ENCODE data around the gene OLFML2B. TPM values are rescaled to one million over a fixed set of nuclear protein-coding genes. Genes with fewer than 3 reads are reported as not detected.

The OLFML2B gene
- total RNA-seq, 3 donors from 2014 or later: 1.4 to 29.6 (median 5.0) TPM

GRCh38 chr1:161946071-161946987 is 77.3 kb downstream of the OLFML2B start:
- ATAC-seq (no peak), DNase-seq (no peak)
- Histone ChIP-seq H3K4me3 (no peak overlapping the region), H3K36me3 (ENCODE audit: low read depth) (no peaks in the 10 kb centered on the region), H3K4me1 (ENCODE audit: low read depth) (no peaks in the 10 kb centered on the region), H3K9me3 (no peaks in the 10 kb centered on the region)
- TF ChIP-seq, protein P1, sequence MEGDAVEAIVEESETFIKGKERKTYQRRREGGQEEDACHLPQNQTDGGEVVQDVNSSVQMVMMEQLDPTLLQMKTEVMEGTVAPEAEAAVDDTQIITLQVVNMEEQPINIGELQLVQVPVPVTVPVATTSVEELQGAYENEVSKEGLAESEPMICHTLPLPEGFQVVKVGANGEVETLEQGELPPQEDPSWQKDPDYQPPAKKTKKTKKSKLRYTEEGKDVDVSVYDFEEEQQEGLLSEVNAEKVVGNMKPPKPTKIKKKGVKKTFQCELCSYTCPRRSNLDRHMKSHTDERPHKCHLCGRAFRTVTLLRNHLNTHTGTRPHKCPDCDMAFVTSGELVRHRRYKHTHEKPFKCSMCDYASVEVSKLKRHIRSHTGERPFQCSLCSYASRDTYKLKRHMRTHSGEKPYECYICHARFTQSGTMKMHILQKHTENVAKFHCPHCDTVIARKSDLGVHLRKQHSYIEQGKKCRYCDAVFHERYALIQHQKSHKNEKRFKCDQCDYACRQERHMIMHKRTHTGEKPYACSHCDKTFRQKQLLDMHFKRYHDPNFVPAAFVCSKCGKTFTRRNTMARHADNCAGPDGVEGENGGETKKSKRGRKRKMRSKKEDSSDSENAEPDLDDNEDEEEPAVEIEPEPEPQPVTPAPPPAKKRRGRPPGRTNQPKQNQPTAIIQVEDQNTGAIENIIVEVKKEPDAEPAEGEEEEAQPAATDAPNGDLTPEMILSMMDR (IDR thresholded peaks at IDR 0.05): no peak
- intact Hi-C loops (cut with DNase I, micrococcal nuclease): no loop called here

GRCh38 chr1:161945306-161946060 is 78.2 kb downstream of the OLFML2B start:
- Histone ChIP-seq H3K4me1 (ENCODE audit: low read depth) (no peaks in the 10 kb centered on the region), H3K36me3 (ENCODE audit: low read depth) (no peaks in the 10 kb centered on the region), H3K9me3 (no peaks in the 10 kb centered on the region), H3K4me3 (no peak overlapping the region)
- intact Hi-C loops (cut with DNase I, micrococcal nuclease): no loop called here
- DNase-seq (no peak), ATAC-seq (no peak)
- TF ChIP-seq, protein P1 (IDR thresholded peaks at IDR 0.05): no peak

DNA sequence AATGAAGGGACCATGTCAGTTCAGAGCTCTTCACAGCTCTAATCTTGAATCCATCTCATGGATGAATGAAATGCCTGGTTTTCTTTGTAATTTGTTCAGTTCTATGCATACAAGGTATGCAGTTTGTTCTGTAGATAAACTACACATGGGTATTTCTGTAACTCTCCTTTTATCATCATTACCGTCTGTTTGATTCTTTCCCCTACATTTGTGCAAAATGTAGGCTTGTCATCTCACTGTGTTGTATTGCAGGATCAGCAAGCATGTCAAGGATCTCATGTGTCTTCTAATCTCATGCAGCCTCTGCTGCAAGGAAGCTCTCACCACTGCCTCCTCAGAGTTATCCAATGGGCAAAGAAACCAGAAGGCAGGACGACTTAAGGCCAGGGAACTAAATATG is 79.3 kb downstream of the OLFML2B start:
- DNase-seq: no peak
- TF ChIP-seq, protein P1 (IDR thresholded peaks at IDR 0.05): no peak
- no peak for ATAC-seq
- H3K4me1 ChIP-seq (ENCODE audit: low read depth): no peaks in the 10 kb centered on the region
- intact Hi-C loops (cut with DNase I, micrococcal nuclease): no loop called here
- no peaks in the 10 kb centered on the region for H3K9me3 ChIP-seq
- no peaks in the 10 kb centered on the region for H3K36me3 ChIP-seq (ENCODE audit: low read depth)
- no peak overlapping the region for H3K4me3 ChIP-seq

DNA sequence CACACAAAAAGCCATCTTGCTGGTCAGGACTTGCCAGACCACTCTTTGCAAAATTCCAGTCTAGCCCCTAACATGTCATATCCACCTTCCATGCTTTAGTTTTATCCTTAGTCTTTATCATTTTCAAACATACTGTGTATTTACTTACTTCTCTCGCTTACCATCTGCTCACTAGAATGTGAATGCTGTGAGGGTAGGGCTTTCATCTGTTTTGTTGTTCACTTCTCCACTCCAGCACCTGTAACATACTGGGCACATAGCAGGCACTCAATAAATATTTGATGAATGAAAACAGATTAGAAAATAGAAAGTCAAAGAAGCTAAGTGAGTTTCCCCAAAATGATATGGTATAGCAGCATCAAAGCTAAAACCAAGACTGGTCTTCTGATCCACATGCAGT is 79.9 kb downstream of the OLFML2B start:
- ATAC-seq: peak; percentile 70
- TF ChIP-seq, protein P1 (IDR thresholded peaks at IDR 0.05): no peak
- H3K36me3 ChIP-seq (ENCODE audit: low read depth): no peaks in the 10 kb centered on the region
- intact Hi-C loops (cut with DNase I, micrococcal nuclease): no loop called here
- no peak overlapping the region for H3K4me3 ChIP-seq
- H3K4me1 ChIP-seq (ENCODE audit: low read depth): no peaks in the 10 kb centered on the region
- H3K9me3 ChIP-seq: no peaks in the 10 kb centered on the region
- no peak for DNase-seq

- Histone ChIP-seq H3K9me3 (no peaks in the 10 kb centered on the region), H3K36me3 (ENCODE audit: low read depth) (no peaks in the 10 kb centered on the region), H3K4me3 (no peak overlapping the region), H3K4me1 (ENCODE audit: low read depth) (no peaks in the 10 kb centered on the region)
- no peak for DNase-seq
- intact Hi-C loops (cut with DNase I, micrococcal nuclease): no loop called here
- TF ChIP-seq, protein P1 (IDR thresholded peaks at IDR 0.05): no peak
- ATAC-seq: no peak
Observed at GRCh38 chr1:161941726-161942436, 81.8 kb downstream of the OLFML2B start.

Measured in mucosa of descending colon (tissue), 3 donors.